Measurements from ENCODE around the gene KCNMA1.

Gene KCNMA1

DNA sequence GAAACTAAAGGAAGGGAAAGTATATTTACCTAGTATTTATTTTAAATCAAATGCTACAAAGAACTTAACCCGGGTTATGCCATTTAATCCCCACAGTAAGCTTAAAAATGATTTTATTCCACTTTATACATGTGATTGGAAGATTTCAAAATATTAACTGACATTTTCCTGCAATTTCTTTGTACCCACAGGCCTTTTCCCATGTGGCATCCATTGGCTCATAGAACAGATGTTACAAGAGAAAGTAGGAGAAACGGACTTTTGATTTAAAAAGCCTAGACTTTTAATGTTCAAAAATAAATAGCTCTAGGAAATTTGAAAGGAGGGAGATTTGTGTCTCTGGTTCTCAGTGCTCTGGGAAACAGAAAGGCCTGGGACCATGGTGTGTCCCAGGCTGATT lies 807.9 kb downstream of the KCNMA1 start:
- H3K4me1 ChIP-seq (ENCODE audit: control insufficient read depth, insufficient read depth, low read length) = no peaks in the 10 kb centered on the region
- H3K4me3 ChIP-seq (ENCODE audit: insufficient read depth, low read depth, low read length) = no peak overlapping the region
- H3K9me3 ChIP-seq (ENCODE audit: control insufficient read depth, low read length) = no peaks in the 10 kb centered on the region
- no peaks in the 10 kb centered on the region for H3K36me3 ChIP-seq (ENCODE audit: control insufficient read depth, insufficient read depth, low read length)
- H3K27ac ChIP-seq (ENCODE audit: insufficient read depth, low read depth, low read length, poor library complexity, severe bottlenecking) = no peak overlapping the region
- H3K27me3 ChIP-seq (ENCODE audit: control insufficient read depth, insufficient read depth, low read length, poor library complexity, severe bottlenecking) = no peaks in the 10 kb centered on the region
- WGBS, 2 experiments = 30 to 41% methylated on average over 1 of the region's 2 CpGs

Measured in ectodermal cell (in vitro differentiated cells).